ENCODE data around the gene LDLR.
A peak's percentile ranks its signal among the peaks of the same experiment; 100 is the strongest.
"Not testable (repeated sequence)": the region's sequence is repeated elsewhere in the genome, so short reads cannot be mapped to it uniquely, and the experiment has no call there.

The LDLR gene

DNA sequence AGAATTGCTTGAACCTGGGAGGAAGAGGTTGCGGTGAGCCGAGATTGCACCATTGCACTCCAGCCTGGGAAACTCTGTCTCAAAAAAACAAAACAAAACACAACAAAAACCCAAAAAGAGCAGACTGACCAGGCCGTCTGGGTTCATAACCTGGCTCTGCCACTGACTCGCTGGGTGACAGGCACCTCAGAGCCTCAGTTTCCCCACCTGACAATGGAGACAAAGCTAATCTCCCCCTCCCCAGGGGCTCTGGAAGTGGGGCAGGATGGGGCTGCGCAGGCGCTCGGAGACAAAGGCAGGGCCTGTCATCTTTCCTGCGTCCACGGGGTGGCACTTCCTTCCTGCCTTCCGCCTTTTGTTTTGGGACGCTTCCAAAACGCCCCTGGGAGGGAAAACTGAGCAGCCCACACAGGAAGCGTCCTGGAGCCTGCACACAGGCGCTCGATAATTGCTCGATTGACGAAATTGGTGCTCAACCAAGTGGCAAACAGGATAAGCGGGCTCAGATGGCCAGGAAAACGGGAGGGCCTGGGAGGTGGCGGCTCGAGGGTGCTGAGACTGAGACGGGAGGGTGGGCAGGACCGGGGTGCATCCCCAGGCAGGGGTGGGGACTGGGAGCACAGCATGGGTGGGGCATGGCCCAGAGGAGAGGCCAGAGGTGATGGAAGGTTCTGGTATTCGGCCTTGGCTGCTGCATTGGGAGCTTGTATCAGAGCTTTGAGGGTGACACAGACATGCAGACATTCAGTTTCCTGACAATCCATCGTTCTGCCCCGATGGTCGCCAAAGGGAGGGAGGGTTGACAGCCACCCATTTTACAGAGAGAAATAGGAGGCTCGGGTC is 48.5 kb downstream of the LDLR start:
- no peaks in the 10 kb centered on the region for H3K9me3 Mint-ChIP-seq
- H3K4me3 Mint-ChIP-seq: peak overlapping the region; percentile 62
- H3K36me3 Mint-ChIP-seq: no peaks in the 10 kb centered on the region
- no peak overlapping the region for H3K27ac Mint-ChIP-seq
- H3K4me1 Mint-ChIP-seq: peaks cover 7% of the 10 kb centered on the region
- H3K27me3 Mint-ChIP-seq: peaks cover 63% of the 10 kb centered on the region
- ATAC-seq: peak; percentile 27

DNA sequence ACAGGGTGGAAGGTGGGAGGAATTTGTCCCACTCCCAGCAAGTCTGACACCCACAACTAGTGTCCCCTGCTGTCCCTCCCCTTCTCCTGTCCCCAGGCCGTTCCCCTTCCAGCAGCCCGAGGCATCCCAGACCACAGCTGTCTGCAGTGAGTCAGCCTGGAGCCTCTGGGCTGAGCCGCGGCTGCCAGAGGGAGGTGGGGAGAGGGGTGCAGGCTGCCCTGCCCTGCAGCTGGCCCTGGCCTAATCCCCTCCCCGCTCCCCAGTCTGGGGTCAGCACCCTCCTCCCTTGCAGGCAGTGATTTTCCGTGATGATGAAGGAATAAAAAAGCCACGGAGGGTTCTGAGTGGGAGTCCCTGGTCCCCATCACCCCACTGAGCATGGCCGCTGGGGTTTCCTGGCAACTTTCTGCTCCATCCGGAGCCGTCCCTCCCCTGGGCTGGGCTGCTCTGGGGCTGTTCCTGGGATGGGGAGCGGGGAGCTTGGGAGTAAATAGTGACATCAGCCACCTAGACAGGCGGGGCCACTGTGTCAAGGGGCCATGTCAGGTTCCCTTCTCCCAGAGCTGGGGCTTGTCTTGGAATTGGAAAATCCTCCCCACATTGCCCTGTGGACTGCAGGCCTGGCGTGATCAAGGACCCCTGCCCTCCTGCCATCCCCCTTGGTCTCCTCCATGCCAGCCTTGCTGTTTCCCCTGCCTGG is 49.5 kb downstream of the LDLR start:
- no peak overlapping the region for H3K4me3 Mint-ChIP-seq
- no peak for ATAC-seq
- peaks cover 7% of the 10 kb centered on the region for H3K4me1 Mint-ChIP-seq
- no peaks in the 10 kb centered on the region for H3K36me3 Mint-ChIP-seq
- peaks cover 63% of the 10 kb centered on the region for H3K27me3 Mint-ChIP-seq
- H3K27ac Mint-ChIP-seq: no peak overlapping the region
- no peaks in the 10 kb centered on the region for H3K9me3 Mint-ChIP-seq

GRCh38 chr19:11140023-11140538 is 50.8 kb downstream of the LDLR start:
- not testable (repeated sequence) for ATAC-seq, H3K36me3 Mint-ChIP-seq, H3K4me3 Mint-ChIP-seq, H3K4me1 Mint-ChIP-seq, H3K27ac Mint-ChIP-seq, H3K9me3 Mint-ChIP-seq
- H3K27me3 Mint-ChIP-seq: peaks cover 63% of the 10 kb centered on the region

GRCh38 chr19:11140896-11141295 is 51.6 kb downstream of the LDLR start:
- Mint-ChIP-seq H3K9me3 (peaks cover 2% of the 10 kb centered on the region), H3K4me3 (no peak overlapping the region), H3K27ac (no peak overlapping the region), H3K36me3 (no peaks in the 10 kb centered on the region), H3K27me3 (peaks cover 63% of the 10 kb centered on the region), H3K4me1 (peaks cover 7% of the 10 kb centered on the region)
- ATAC-seq: no peak

- Mint-ChIP-seq H3K4me1 (peaks cover 7% of the 10 kb centered on the region), H3K4me3 (no peak overlapping the region), H3K27me3 (peaks cover 51% of the 10 kb centered on the region), H3K36me3 (no peaks in the 10 kb centered on the region), H3K27ac (no peak overlapping the region), H3K9me3 (peaks cover 2% of the 10 kb centered on the region)
- ATAC-seq: no peak
Observed at GRCh38 chr19:11141937-11142527, 52.8 kb downstream of the LDLR start.

- peak; percentile 10 for ATAC-seq
- H3K9me3 Mint-ChIP-seq: peaks cover 2% of the 10 kb centered on the region
- no peaks in the 10 kb centered on the region for H3K36me3 Mint-ChIP-seq
- H3K27ac Mint-ChIP-seq: no peak overlapping the region
- H3K27me3 Mint-ChIP-seq: peaks cover 45% of the 10 kb centered on the region
- no peak overlapping the region for H3K4me3 Mint-ChIP-seq
- peaks cover 5% of the 10 kb centered on the region for H3K4me1 Mint-ChIP-seq
Observed at GRCh38 chr19:11142528-11143171, 53.4 kb downstream of the LDLR start.

GRCh38 chr19:11145536-11145924 is 56.3 kb downstream of the LDLR start:
- H3K36me3 Mint-ChIP-seq: no peaks in the 10 kb centered on the region
- no peak for ATAC-seq
- peaks cover 2% of the 10 kb centered on the region for H3K9me3 Mint-ChIP-seq
- no peaks in the 10 kb centered on the region for H3K4me1 Mint-ChIP-seq
- no peak overlapping the region for H3K4me3 Mint-ChIP-seq
- H3K27me3 Mint-ChIP-seq: peaks cover 19% of the 10 kb centered on the region
- no peak overlapping the region for H3K27ac Mint-ChIP-seq

GRCh38 chr19:11148001-11148400 is 58.7 kb downstream of the LDLR start:
- no peaks in the 10 kb centered on the region for H3K36me3 Mint-ChIP-seq
- H3K4me3 Mint-ChIP-seq: no peak overlapping the region
- peaks cover 3% of the 10 kb centered on the region for H3K27me3 Mint-ChIP-seq
- H3K4me1 Mint-ChIP-seq: no peaks in the 10 kb centered on the region
- H3K27ac Mint-ChIP-seq: no peak overlapping the region
- peaks cover 2% of the 10 kb centered on the region for H3K9me3 Mint-ChIP-seq
- no peak for ATAC-seq

DNA sequence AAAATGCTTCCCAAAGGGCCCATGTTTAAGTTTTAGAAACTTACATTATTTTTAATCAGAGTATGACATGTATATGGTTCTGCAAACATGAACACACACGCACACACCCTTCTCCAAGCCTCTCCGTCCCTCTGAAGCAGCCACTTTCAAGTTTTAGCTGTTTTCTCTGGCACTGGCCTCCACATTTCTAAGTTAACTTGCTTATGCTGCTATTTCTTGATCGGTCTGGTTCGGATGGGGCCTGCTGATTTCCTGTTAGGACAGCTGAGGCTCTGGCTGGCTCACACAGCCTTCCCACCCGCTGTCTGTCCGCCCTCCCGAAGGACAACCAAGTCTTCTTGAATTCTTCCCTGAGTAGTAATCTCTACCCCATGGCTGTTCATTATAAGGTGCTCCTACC is 61.9 kb downstream of the LDLR start:
- Mint-ChIP-seq H3K36me3 (no peaks in the 10 kb centered on the region), H3K4me3 (no peak overlapping the region), H3K4me1 (peaks cover 8% of the 10 kb centered on the region), H3K27ac (no peak overlapping the region), H3K9me3 (no peaks in the 10 kb centered on the region), H3K27me3 (peaks cover 24% of the 10 kb centered on the region)
- ATAC-seq: no peak

DNA sequence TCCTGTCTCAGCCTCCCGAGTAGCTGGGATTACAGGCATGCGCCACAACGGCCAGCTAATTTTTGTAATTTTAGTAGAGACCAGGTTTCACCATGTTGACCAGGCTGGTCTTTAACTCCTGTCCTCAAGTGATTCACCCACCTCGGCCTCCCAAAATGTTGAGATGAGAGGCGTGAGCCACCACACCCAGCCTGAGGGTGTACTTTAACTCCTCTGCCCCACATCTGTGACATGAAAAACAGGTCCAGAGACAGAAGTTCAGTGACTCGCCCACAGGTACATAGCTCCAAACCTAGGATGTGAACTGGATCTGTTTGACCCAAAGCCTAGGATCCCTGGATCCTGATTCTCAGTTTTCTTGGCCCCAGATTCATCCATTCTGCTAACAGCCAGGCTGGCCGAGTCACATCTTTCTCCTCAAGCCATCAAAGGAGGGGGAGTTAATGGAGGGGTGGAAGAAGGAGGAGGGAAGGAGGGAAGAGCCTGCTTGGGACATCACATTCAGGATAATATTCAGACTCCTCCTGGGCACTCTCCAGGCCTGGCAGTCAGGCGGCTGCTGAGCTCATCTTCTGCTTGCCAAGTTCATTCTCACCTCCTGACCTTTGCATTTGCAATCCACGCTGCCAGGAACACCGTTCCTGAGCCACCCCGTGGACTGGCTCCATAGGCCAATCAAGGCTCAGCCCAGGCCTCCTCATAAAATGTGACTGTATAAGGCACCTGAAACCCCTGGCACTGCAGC is 63.2 kb downstream of the LDLR start:
- H3K4me1 Mint-ChIP-seq: peaks cover 8% of the 10 kb centered on the region
- ATAC-seq: no peak
- no peak overlapping the region for H3K27ac Mint-ChIP-seq
- no peaks in the 10 kb centered on the region for H3K9me3 Mint-ChIP-seq
- no peaks in the 10 kb centered on the region for H3K36me3 Mint-ChIP-seq
- no peak overlapping the region for H3K4me3 Mint-ChIP-seq
- H3K27me3 Mint-ChIP-seq: peaks cover 24% of the 10 kb centered on the region

- Mint-ChIP-seq H3K4me3 (peak overlapping the region; percentile 84), H3K27ac (no peak overlapping the region), H3K27me3 (peaks cover 24% of the 10 kb centered on the region), H3K36me3 (no peaks in the 10 kb centered on the region), H3K4me1 (peaks cover 8% of the 10 kb centered on the region), H3K9me3 (no peaks in the 10 kb centered on the region)
- ATAC-seq: no peak
Observed at GRCh38 chr19:11154683-11155047, 65.4 kb downstream of the LDLR start.

- H3K4me1 Mint-ChIP-seq: peaks cover 8% of the 10 kb centered on the region
- H3K27ac Mint-ChIP-seq: peak within 1 kb of the TSS; percentile 60
Observed at GRCh38 chr19:11155373-11156120, 66.3 kb downstream of the LDLR start, which contains the start of gene SPC24. Gene SPC24 (minus strand): TSS chr19:11155782. CDS start chr19:11155776, 6 bp downstream.

DNA sequence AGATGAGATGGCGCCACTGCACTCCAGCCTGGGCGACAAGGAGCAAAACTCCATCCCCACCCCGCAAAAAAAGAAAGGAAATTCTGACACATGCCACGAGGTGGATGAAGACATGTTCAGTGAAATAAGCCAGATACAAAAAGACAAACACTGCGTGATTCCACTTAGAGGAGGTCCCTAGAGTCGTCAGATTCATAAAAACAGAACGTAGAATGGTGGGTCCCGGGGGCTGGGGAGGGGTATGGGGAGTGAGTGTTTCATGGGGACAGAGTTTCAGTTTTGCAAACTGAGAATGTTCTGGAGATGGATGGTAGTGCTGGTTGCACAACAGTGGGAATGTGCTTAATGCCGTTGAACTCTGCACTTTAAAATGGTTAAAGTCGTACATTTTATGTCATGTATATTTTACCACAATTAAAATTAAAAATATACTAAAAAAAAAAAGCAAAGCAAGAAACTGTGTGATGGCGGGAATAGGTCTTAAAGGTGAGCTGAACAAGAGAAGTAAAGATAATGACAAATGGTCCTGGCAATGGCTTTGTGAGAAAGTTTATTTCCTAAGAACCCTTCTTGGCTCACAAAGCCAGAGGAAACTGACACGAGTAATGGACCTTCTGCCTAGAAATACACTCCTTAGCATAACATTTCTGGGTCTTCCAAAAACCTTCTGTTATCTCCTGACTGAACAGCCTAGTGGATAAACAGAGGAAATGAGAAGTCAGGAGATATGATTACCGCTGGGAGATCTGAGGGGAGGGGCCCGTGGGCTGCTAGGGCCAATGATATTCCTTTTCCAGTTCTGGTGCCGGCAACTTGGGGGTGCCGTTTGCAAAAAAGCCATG is 70.6 kb downstream of the LDLR start:
- ATAC-seq: no peak
- Mint-ChIP-seq H3K27ac (no peak overlapping the region), H3K9me3 (no peaks in the 10 kb centered on the region), H3K4me1 (peaks cover 2% of the 10 kb centered on the region), H3K36me3 (no peaks in the 10 kb centered on the region), H3K4me3 (no peak overlapping the region), H3K27me3 (peaks cover 2% of the 10 kb centered on the region)

More at GRCh38 chr19:11155373-11156120, 66.3 kb downstream of the LDLR start, which contains the start of gene SPC24:
- ATAC-seq: peak; percentile 99
- Mint-ChIP-seq H3K9me3 (no peaks in the 10 kb centered on the region), H3K27me3 (peaks cover 24% of the 10 kb centered on the region), H3K4me3 (peak within 1 kb of the TSS; percentile 84), H3K36me3 (no peaks in the 10 kb centered on the region)

Measured in stimulated activated memory B cell treated with anti-CD40 and anti-IgM and Interleukin-4, amounts not matched to agents 10 μg/mL and 1 μg/mL and 100 μg/mL, for 72 hours (primary cell).